GM19324 (cell line): ENCODE measurements around the gene NINJ2.

Experiments
- ATAC-seq: cut with Tn5 transposase; IDR thresholded peaks from one replicate; pipeline ENCODE4 v1.9.1; 2021; ENCODE audit warnings: mild to moderate bottlenecking, moderate library complexity; ENCODE audit not compliant: unreplicated experiment, low FRiP score

Gene NINJ2

DNA sequence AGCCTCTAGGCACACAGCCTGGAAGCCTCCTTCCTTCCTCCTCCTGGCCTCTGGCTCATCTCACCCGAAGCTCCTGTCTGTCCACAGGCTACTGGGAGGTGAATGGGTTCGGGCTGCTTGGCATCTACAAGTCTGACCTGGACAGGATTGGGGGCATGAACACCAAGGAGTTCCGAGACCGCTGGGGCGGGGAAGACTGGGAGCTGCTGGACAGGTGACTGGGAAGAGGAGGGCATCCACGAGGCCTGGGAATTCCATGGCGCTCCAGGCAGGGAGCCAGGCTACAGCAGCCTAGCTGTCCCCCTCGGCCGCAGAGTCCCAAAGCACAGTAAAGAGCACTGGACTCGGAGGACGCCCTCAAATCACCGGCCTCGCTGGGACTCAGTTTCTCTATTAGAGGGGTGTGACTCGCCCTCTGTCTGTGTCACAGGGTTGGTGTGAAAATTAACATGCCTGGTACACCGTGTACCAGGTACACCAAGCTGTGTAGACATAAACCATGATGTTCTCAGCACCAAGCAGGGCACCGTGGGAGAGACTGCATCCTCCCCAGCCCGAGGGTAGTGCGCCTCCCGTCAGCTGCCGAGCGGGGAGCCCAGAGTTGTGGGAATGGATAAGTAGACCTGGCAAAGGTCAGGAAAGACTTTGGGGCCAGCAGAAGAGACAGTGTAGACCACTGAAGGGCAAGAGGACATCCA is 103.9 kb downstream of the NINJ2 start:
- no peak for ATAC-seq

DNA sequence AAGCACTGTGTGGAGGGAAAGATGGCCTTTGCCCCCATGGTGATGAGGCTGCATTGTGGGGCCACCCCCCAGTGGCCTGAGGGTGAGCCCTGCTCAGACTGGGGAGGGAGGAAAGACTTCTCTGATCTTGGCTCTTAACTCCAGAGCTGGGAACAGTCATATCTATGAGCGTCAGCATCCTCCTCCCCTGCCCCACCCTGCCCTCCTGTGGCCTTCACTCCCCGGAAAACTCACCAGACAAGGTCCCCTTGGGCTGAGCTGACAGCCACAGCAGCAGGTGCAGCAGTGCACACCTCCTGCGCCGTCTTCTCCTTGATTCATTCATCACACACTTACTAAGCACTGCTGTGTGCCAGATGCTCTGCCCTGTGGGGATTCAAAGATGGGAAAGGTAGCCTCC is 104.7 kb downstream of the NINJ2 start:
- ATAC-seq, result no peak

DNA sequence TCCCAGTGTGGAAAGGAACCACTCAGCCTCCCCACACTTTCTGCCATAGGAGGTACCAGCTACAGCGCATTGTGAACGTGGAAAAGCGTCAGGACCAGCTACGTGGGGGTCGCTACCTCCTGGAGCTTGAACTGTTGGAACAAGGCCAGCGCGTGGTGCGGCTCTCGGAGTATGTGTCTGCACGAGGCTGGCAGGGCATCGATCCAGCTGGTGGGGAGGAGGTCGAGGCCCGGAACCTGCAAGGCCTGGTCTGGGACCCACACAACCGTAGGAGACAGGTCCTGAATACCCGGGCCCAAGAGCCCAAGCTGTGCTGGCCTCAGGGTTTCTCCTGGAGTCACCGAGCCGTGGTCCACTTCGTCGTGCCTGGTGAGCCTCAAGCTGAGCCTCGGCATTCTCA is 106.7 kb downstream of the NINJ2 start:
- ATAC-seq, result no peak

DNA sequence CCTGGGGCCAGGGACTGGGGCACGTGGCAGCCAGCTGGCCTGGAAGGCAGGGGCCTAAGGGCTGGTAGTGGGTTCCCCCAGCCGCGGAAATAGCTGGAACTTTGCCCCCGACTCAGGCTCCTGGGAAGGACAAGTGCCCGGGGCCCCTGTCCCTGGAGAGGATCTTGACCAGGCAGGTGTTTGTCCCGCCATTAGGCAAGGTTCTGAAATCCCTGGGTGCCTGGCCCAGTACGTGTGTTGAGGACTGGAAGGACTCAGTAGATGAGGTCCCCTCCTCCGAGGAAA is 109.3 kb downstream of the NINJ2 start:
- no peak for ATAC-seq

DNA sequence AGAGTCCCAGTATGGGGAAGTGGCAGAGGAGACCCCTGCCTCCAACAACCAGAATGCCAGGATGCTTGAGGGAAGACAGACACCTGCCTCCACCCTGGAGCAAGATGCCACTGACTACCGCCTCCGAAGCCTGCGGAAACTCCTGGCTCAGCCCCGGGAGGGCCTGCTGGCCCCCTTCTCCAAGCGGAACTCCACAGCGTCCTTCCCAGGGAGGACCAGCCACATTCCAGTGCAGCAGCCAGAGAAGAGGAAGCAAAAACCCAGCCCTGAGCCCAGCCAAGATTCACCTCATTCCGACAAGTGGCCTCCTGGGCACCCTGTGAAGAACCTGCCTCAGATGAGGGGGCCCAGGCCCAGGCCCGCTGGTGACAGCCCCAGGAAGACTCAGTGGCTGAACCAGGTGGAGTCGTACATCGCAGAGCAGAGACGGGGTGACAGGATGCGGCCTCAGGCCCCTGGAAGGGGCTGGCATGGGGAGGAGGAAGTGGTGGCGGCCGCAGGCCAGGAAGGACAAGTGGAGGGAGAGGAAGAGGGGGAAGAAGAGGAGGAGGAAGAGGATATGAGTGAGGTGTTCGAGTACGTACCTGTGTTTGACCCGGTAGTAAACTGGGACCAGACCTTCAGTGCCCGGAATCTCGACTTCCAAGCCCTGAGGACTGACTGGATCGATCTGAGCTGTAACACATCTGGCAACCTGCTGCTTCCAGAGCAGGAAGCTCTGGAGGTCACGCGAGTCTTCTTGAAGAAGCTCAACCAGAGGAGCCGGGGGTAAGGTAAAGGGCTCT is 109.8 kb downstream of the NINJ2 start:
- ATAC-seq, result no peak

DNA sequence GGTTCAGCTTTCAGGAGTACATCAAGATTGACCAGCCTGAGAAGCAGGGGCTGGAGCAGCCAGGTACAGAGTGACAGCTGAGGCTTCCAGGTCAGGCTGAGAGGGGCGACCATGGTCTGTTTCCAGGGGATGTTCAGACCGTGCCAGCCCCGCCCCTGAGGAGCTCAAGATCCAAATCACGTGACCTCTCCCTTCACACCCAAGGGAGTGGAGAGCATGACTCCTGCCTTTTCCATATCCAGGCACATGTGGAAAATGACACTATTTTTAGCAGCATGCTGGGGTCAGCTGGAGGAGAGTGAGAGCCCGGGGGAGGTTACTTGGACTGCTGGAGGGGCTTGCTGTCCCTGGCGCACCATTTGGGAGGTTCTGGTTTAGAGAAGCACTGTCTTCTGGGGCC is 110.8 kb downstream of the NINJ2 start:
- no peak for ATAC-seq

DNA sequence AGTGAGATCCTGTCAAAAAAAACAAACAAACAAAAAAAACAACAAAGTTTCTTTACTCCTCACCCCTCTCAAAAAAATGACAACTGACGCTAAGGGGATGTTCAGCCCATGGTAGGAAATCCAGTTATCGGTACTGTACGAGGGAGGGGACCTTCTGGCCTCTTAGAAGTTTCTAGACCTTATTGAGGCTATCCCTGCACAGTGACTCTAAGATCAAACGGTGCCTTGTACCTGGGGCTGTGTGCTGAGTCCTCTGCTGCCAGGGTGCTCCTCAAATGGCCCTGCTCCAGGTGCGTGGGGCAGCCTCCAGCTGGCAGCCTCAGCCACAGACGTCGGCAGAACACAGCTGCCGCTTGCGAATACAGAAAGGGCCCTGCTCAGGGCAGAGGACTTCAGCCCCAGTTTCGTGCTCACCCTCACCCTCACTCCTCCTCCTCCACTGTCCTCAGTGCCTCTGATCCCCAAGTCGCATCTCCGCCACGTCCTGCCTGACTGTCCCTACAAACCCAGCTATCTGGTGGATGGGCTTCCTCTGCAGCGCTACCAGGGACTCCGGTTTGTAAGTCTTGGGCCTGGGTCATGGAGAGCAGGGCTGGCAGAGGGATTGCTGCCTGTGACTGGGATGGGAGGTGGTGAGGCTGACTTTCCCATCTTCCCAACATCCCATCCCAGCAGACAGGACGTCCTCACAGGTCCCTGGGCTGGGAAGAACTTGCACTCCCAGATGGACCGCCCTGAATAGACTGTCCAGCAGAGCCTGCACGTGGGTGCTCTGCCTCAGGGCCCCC is 112.6 kb downstream of the NINJ2 start:
- no peak for ATAC-seq

DNA sequence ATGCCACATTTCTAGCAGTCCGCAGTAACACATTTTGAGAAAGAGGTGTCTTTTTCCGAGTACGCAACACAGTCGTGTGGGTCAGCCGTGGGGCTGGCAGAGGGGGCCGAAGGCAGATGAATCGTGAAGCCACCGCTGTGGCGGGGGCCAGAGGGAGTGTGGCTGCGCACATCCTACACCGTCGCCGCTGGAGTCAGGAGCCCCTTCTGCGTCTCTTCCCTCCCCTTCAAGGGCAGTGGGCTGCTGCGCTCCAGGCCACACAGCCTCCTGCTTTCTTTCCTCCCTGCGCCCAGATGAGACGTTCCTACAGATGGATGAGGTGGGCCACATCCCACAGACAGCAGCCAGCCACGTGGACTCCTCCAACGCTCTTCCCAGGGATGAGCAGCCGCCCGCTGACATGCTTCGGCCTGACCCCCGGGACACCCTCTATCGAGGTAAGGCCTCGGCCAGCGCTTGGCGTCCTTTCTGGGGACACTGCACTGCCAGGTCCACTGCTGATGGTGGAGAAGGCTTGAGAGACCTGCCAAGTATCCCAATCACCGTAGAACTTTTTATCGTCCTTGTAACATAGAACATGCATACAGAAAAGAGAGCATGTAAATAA is 113.7 kb downstream of the NINJ2 start:
- ATAC-seq, result no peak

DNA sequence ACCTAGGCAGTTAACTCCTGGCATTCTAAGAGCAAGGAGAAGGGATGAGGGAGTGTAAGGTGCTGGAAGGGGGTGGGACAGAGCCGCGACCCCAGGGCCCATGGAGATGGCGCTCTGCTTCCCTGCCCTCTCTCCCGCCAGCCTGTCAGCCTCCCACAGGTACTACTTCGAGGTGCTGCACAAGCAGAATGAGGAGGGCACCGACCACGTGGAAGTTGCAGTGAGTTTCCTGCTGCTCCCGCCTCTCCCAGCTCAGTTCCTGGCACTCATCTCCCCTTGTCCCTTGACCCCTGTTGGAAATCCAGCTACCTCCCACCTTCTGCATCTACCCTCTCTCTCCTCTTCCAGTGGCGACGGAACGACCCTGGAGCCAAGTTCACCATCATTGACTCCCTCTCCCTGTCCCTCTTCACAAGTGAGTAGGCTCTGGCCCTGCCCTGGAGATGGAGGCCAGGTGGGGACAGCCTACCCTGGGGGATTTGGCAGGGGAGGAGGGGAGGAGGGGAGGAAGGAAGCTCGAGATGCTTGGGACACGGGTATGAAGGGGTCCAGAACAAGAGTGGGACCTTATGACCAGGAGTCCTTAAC is 115.3 kb downstream of the NINJ2 start:
- ATAC-seq, result no peak

DNA sequence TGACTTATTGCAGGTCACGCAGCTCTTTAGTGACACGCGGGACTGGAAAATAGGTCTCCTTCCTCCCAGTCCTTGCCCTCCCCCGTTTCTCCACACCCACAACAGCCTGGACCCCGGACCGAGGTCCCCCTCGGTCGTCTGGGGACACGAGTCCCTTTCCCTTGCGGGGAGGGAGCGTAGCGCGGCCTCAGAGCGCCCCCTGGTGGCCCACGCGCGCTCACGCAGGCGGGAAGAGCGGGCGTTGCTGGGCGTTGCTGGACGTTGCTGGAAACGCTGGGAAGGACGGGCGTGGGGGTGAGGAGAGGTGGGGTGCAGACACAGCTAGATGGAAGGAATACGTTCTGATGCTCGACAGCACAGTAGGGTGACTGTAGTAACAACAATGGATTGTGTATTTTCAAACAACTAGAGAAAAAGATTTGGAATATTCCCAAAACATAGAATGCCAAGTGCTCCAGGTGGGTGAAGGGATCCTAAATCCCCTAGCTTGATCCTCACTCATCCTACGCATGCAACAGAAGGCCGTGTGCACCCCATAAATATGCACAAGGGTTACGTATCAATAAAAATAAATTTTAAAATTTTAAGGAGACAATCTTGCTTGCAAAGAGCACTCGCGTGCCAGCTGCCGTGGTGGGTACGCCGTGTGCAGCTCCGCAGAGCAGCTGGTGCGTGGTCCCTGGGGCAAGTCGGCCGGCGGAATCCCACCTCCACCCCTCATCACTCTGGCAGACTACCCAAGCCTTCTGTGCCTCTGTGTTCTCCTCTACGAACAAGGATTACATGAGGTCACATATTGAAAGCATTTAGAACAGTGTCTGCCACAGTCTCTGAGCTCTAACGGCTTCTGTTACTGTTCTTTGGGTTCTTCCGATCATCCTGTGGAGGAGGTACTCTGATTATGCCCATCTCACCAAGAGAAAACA is 116.1 kb downstream of the NINJ2 start:
- no peak for ATAC-seq

DNA sequence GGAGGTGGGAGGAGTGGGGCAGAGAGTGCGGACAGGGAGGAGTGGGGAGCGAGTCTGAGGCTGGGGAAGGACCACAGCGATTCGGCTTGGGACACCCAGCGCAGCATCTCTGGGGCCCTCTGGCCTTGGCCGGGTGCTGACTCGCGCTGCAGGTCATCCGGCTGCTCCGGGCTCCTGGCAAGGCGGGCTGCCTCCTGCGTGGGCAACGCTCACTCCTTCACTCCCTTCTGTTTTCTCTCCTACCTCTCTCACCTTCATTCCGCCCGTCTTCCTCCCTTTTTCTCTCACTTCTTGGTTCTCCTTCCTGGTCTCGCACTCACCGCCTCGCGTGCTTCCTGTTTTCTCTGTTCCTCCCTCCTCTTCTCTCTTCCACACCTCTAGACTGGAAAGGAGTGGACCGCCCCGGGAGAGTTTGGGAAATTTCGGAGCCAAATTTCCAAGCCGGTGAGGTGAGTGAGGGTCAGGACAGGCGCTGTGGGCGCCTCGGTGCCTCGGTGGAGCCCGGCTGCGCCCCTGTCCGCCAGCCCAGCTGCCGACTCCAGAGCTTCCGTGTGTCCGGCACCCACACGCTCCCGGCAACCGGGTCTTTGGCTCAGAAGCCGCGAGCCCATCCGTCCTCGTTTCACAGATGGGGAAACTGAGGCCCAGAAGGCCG is 116.9 kb downstream of the NINJ2 start:
- ATAC-seq, result no peak

DNA sequence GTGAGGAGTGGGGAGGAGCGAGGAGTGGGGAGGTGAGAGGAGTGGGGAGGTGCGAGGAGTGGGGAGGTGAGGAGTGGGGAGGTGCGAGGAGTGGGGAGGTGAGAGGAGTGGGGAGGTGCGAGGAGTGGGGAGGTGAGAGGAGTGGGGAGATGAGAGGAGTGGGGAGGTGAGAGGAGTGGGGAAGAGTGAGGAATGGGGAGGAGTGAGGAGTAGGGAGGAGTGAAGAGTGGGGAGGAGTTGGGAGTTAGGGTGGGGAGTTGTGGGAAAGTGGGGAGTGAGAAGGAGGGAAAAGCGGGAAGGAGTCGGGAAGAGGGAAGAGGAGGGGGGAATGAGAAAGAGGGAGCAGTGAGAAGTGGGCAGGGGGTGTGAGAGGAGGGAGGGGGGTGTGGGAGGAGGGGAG is 117.4 kb downstream of the NINJ2 start:
- ATAC-seq, result no peak

DNA sequence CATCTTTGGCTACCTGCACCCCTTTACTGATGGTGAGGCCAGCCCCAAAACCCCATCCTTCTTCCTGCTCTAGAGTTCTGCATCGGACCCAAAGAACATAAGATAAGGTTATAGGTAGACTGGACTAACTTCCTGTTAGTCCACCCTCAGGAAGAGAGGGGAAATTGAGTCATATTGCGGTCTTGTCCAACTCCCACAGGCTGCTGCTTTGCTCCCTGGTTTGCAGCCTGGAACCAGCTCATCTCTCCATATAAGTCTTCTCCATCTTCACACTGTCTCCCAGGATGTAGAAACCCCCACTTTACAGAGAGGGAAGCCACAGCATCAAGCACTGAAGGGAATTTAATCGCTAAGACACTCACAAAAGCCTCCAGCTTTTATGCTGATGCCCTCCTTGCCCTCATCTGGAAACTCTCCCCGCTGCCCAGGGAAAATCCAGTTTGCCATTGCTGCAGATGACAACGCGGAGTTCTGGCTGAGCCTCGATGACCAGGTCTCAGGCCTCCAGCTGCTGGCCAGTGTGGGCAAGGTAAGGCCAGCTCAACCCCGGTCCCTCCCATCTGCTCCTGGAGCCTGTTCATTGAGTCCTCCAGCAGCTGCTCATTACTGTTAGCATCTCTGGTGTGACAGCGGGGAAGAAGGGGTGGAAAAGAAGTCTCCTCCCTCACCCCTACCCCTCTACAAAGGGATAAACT is 118.2 kb downstream of the NINJ2 start:
- no peak for ATAC-seq

DNA sequence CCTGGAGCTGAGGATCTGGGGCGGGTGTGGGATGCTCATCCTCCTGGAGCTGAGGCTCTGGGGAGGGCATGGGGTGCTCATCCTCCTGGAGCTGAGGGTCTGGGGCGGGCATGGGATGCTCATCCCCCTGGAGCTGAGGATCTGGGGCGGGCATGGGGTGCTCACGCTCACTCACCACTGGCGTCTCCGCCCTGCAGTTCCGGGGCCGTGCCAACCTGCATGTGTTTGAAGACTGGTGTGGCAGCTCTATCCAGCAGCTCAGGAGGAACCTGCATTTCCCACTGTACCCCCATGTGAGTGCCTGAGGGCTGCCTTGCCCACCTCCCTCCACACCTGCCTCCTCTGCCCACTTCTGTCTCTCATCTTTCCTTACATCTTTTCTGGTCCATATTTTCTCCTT is 119.1 kb downstream of the NINJ2 start:
- ATAC-seq, result no peak

DNA sequence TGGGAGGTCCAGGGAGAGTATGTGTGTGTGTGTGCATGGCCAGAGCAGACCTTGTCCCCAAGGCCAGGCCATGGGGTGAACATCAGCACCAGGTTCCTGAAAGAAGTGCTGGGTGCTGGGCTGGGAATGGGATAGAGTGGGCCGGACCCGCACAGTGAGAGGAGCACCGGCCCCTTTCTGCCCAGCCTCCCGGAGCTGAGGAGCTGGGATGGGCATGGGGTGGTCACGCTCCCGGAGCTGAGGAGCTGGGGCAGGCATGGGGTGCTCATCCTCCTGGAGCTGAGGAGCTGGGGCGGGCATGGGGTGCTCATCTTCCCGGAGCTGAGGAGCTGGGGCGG is 120.2 kb downstream of the NINJ2 start:
- no peak for ATAC-seq

DNA sequence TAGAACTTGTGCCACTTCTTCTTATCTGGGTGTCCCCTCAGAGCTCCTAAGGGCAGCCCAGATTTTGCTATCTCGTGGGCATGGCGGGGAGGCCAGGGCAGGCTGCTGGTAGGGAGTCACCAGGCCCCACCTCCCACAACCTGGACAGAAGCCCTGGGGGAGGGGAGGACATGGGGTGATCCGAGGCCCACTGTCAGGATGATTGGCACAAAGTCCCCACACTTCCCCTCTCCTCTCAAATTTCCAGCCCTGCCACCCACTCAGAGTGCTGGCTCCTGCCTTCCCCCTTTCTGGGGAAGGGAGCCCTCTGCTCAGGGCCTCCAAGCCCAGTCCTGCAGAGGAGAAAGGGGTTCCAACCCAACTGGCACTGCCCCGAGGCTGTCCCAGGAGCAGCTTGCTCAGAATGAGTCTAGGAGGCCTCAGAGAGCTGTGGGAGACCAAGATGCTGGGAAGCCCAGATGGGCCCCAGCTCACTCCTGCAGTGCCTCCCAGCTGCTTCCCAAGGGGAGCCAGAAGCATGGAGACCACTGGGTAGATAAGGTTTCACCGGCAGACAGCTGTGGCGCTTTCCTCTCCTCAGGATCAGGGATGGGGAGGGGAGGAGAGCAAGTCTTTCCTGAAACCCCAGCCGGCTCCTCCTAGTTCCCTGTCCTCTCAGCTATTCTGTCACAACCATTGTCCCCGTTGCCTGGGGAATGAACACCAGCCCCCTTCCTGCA is 120.7 kb downstream of the NINJ2 start:
- ATAC-seq, result no peak

DNA sequence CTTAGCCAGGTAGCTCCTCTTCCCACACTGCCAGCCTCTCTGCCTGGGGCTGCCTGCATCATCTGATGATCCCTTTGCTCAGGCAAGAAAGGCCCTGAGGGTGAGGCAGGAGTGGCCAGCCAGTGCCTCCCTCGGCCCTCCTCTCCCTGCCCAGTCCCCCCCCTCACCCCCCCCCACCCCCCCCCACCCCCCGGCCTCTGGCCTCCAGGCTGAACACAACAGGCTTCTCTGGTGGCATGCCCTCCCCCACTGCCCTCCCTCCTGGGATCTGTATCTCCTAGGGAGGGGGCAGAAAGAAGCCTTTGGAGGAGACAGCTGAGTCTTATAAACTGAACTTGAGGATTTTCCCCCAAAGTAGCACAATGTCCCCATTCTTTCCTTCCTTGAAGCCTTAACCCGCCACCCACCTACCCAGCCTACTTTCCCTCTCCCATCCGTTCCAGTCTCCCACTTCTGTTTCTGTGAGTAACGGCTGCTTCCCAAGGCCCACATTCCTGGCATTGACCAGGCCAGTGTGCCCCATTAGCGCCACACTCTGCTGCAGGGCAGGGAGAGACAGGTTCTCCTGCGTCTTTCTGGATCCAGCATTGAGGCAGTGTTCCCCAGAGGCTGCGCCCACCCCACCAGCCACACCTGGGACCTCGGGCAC is 121.4 kb downstream of the NINJ2 start:
- no peak for ATAC-seq
